OCI-LY7 (cell line): ENCODE results near the gene SPATS2L.

Experiments
- CTCF ChIP-seq: fragments of 200-600 bp; sonication (generic); conservative IDR thresholded peaks from 2 replicates; pipeline ENCODE4 v1.5.1; 2014; ENCODE audit warnings: mild to moderate bottlenecking, antibody characterized with exemption, low read length, moderate library complexity, mixed read lengths
- EZH2phosphoT487 ChIP-seq: fragments of 200-600 bp; sonication (generic); IDR thresholded peaks from 2 replicates; pipeline ENCODE4 v1.6.1; 2018; ENCODE audit warnings: low read depth, borderline replicate concordance, mild to moderate bottlenecking, mixed run types, antibody characterized with exemption, low read length, moderate library complexity, mixed read lengths

- no peak for TF ChIP-seq CTCF
- TF ChIP-seq EZH2phosphoT487: no peak
Observed at GRCh38 chr2:200279857-200280256, 26.6 kb upstream of the SPATS2L start.
